Stomach (tissue), 9 donors: ENCODE data around the gene PRKCI. TPM values are rescaled to one million over a fixed set of nuclear protein-coding genes. Genes with fewer than 3 reads are reported as not detected.

ENCODE experiments used
- DNase-seq, 2 donors: peaks; one replicate each; pipeline versions ENCODE4 v3.0.0 to v3.0.0-alpha.2; 2013 to 2019
- H3K27ac ChIP-seq, 5 donors: fragments of 200-600 bp in 4 of 5; sonication (generic) in 4 of 5; one replicate each; pipeline ENCODE4 v1.5.1; 2013 to 2019; ENCODE audit warnings: mild to moderate bottlenecking in 1 of 5, moderate library complexity in 1 of 5
- H3K27me3 ChIP-seq, 3 donors: fragments of 200-600 bp; sonication (generic); one replicate each; pipeline ENCODE4 v1.5.1; 2017 to 2019; ENCODE audit warnings: mixed run types in 1 of 3
- H3K36me3 ChIP-seq, 4 donors: fragments of 200-600 bp; sonication (generic); 1 replicate in 3 of 4; 2 replicates in 1 of 4; pipeline ENCODE4 v1.5.1; 2016 to 2019
- H3K4me1 ChIP-seq, 4 donors: fragments of 200-600 bp; sonication (generic); one replicate each; pipeline ENCODE4 v1.5.1; 2016 to 2019
- H3K4me3 ChIP-seq, 4 donors: fragments of 200-600 bp; sonication (generic) in 3 of 4; one replicate each; pipeline ENCODE4 v1.5.1; 2016 to 2019; ENCODE audit warnings: mild to moderate bottlenecking in 1 of 4
- H3K9me3 ChIP-seq, 4 donors: fragments of 200-600 bp; sonication (generic); one replicate each; pipeline ENCODE4 v1.5.1; 2016 to 2019
- EP300 ChIP-seq: sonication (generic); formaldehyde crosslinking; IDR thresholded peaks from one replicate; pipeline ENCODE4 v1.6.1; 2017; ENCODE audit warnings: antibody characterized with exemption
- POLR2A ChIP-seq, 4 donors: fragments of 450-650 bp; IDR thresholded peaks; one replicate each; pipeline ENCODE4 v1.6.1; 2016; ENCODE audit warnings: antibody characterized with exemption in 4 of 4, control low read depth in 2 of 4, mild to moderate bottlenecking in 1 of 4, moderate library complexity in 1 of 4
- POLR2AphosphoS5 ChIP-seq, 3 donors: sonication (generic); formaldehyde crosslinking; IDR thresholded peaks; one replicate each; pipeline ENCODE4 v1.6.1; 2016; ENCODE audit warnings: antibody characterized with exemption in 3 of 3
- WGBS, 5 donors: extraction: QIAGEN DNeasy Blood & Tissue Kit in 3 of 5; methylation state at CpG; one replicate each; pipeline versions ENCODE4 v1.1.5 to v1.1.7; 2013 to 2018; 5-methylcytosine and 5-hydroxymethylcytosine counted together
- intact Hi-C: fragments of 100-400 bp; cut with DNase I; formaldehyde crosslinking; loops from one replicate; pipeline ENCODE4 v1.15.1; 2023; ENCODE audit warnings: low total_unique reads
- polyA plus RNA-seq, 3 donors: library from polyadenylated mRNA; stranded (reverse); fragments of 200-250 nt; gene quantifications; one replicate each; pipeline ENCODE4 v1.2.3, GENCODE V29; 2013
- total RNA-seq, 5 donors: library from RNA; depleted of rRNA; stranded (reverse); fragments of >200 nt; gene quantifications; one replicate each; pipeline versions ENCODE4 v1.1.0 to v1.2.3, GENCODE V29; 2014 to 2016
- TF ChIP-seq, protein P1 (sequence below), 7 experiments: fragments of 450-650 bp in 4 of 7; fragments of 200-600 bp in 3 of 7; sonication (generic) in 3 of 7; IDR thresholded peaks; one replicate each; pipeline ENCODE4 v1.5.1; 2016 to 2019; ENCODE audit warnings: antibody characterized with exemption in 7 of 7, control low read depth in 2 of 7, mild to moderate bottlenecking in 1 of 7
- donor health status: healthy with polysubstance abuse.
- donor health status: Bipolar disorder and iron deficiency.
- donor health status: healthy.

Gene PRKCI
- total and polyA plus RNA-seq, 8 donors: 15.5 to 141 (median 29.8) TPM

DNA sequence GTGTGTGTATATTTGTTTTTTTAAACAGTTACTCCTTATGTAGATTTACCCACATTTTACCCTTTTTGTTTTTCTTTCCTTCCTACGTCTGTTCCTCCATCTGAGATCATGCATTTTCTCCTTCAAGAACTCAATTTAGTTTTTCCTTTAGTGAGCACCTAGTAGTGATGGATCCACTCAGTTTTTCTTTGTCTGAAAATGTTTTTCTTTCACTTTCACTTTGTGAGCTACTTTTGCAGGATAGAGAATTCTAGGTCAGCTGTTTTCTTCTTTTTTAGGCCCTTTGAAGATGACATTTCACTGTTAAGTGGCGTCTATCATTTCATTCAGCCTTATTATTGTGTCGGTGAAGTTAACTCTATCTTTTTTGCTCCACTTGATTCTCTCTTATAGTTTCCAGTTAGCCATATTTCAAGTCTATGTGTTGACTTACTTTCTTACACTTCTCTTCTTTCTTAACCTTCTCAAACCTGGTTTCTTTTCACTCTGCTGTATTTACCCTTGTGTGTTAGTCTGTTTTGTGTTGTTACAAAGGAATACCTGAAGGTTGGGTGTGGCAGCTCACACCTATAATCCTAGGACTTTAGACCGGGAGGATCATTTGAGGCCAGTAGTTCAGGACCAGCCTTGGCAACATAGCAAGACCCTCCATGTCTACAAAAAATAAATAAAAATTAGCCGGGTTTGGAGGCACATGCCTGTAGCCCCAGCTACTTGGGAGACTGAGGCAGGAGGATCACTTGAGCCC, 55.8 kb downstream of the PRKCI start:
- intact Hi-C loops: no loop called here
- peak in 1 of 2 donors; percentile 26 for DNase-seq
- Histone ChIP-seq H3K27ac (peak overlapping the region in 2 of 5 donors; percentile 10 to 54), H3K4me1 (peaks cover 0 to 14% (median 9%) of the 10 kb centered on the region in 4 donors), H3K9me3 (no peaks in the 10 kb centered on the region), H3K4me3 (no peak overlapping the region), H3K27me3 (no peaks in the 10 kb centered on the region), H3K36me3 (peaks cover 8 to 84% (median 77%) of the 10 kb centered on the region in 4 donors)
- TF ChIP-seq, protein P1, sequence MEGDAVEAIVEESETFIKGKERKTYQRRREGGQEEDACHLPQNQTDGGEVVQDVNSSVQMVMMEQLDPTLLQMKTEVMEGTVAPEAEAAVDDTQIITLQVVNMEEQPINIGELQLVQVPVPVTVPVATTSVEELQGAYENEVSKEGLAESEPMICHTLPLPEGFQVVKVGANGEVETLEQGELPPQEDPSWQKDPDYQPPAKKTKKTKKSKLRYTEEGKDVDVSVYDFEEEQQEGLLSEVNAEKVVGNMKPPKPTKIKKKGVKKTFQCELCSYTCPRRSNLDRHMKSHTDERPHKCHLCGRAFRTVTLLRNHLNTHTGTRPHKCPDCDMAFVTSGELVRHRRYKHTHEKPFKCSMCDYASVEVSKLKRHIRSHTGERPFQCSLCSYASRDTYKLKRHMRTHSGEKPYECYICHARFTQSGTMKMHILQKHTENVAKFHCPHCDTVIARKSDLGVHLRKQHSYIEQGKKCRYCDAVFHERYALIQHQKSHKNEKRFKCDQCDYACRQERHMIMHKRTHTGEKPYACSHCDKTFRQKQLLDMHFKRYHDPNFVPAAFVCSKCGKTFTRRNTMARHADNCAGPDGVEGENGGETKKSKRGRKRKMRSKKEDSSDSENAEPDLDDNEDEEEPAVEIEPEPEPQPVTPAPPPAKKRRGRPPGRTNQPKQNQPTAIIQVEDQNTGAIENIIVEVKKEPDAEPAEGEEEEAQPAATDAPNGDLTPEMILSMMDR (IDR thresholded peaks at IDR 0.05): no peak
- TF ChIP-seq EP300 (no peak), POLR2AphosphoS5 (IDR thresholded peaks at IDR 0.05) (no peak), POLR2A (IDR thresholded peaks at IDR 0.05) (no peak)
- 67 to 80% (median 74%) methylated on average over 5 of the region's 5 CpGs for WGBS, 5 donors

DNA sequence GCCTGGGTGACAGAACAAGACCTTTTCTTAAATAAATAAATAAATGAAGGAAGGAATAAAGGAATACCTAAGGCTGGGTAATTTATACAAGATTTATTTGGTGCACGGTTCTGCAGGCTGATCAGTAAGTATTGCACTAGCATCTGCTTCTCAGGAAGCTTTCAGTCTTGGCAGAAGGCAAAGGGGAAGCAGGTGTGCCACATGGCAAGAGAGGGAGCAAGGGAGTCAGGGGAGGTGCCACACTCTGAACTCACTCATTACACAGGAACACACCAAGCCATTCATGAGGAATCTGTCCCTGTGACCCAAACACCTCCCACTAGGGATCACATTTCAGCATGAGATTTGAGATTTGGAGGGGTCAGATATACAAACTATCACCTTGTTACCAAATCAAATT, 56.4 kb downstream of the PRKCI start:
- peaks cover 8 to 79% (median 73%) of the 10 kb centered on the region in 4 donors for H3K36me3 ChIP-seq
- peak overlapping the region in 2 of 5 donors; percentile 10 to 54 for H3K27ac ChIP-seq
- no peaks in the 10 kb centered on the region for H3K9me3 ChIP-seq
- intact Hi-C loops: no loop called here
- H3K27me3 ChIP-seq: no peaks in the 10 kb centered on the region
- peaks cover 0 to 14% (median 9%) of the 10 kb centered on the region in 4 donors for H3K4me1 ChIP-seq
- DNase-seq: no peak
- no peak for TF ChIP-seq POLR2A (IDR thresholded peaks at IDR 0.05)
- no peak for TF ChIP-seq EP300
- TF ChIP-seq POLR2AphosphoS5 (IDR thresholded peaks at IDR 0.05): no peak
- TF ChIP-seq, protein P1 (IDR thresholded peaks at IDR 0.05): no peak
- 68 to 81% (median 71%) methylated on average over 1 of the region's 1 CpG for WGBS, 5 donors
- H3K4me3 ChIP-seq: no peak overlapping the region

DNA sequence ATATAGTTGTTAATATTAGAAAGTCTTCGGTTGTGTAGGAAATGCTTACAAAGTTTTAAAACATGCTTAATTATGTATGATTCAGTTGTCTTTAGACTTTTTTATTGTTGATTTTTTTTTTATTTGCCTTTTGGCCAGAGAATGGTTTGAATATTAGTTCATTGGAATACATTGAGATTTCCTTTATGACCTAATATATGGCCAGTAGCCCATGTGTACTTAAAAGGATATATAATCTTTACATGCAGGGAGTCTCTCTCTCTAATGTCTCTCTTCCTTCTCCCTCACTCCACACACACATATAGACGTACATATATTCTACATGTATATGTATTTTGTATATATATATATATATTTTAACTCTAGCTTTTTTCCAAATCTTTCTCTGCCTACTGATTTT, 68.0 kb downstream of the PRKCI start:
- H3K27ac ChIP-seq: no peak overlapping the region
- 90 to 97% (median 92%) methylated on average over 2 of the region's 2 CpGs for WGBS, 5 donors
- no peak for TF ChIP-seq POLR2AphosphoS5 (IDR thresholded peaks at IDR 0.05)
- TF ChIP-seq, protein P1 (IDR thresholded peaks at IDR 0.05): no peak
- TF ChIP-seq POLR2A (IDR thresholded peaks at IDR 0.05): no peak
- no peak for TF ChIP-seq EP300
- no peak overlapping the region for H3K4me3 ChIP-seq
- no peaks in the 10 kb centered on the region for H3K27me3 ChIP-seq
- no peak for DNase-seq
- peaks cover 30 to 90% (median 89%) of the 10 kb centered on the region in 4 donors for H3K36me3 ChIP-seq
- H3K9me3 ChIP-seq: no peaks in the 10 kb centered on the region
- no peaks in the 10 kb centered on the region for H3K4me1 ChIP-seq
- intact Hi-C loops: no loop called here

DNA sequence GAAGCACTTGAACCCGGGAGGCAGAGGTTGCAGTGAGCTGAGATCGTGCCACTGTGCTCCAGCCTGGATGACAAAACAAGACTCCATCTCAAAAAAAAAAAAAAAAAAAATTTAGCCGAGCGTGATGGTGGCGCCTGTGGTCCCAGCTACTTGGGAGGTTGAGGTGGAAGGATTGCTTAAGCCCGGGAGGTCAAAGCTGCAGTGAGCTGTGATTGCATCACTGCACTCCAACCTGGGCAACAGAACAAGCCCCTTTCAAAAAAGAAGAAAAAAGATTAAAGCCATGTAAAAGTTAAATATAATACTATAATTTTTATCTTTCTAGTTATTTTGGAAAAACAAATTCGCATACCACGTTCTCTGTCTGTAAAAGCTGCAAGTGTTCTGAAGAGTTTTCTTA, 73.4 kb downstream of the PRKCI start:
- Histone ChIP-seq H3K4me3 (no peak overlapping the region), H3K36me3 (peaks cover 19 to 94% (median 91%) of the 10 kb centered on the region in 4 donors), H3K27ac (no peak overlapping the region), H3K27me3 (no peaks in the 10 kb centered on the region), H3K4me1 (no peaks in the 10 kb centered on the region), H3K9me3 (no peaks in the 10 kb centered on the region)
- intact Hi-C loops: no loop called here
- 88 to 97% (median 95%) methylated on average over 8 of the region's 8 CpGs for WGBS, 5 donors
- no peak for TF ChIP-seq POLR2AphosphoS5 (IDR thresholded peaks at IDR 0.05)
- TF ChIP-seq, protein P1 (IDR thresholded peaks at IDR 0.05): no peak
- no peak for TF ChIP-seq EP300
- TF ChIP-seq POLR2A (IDR thresholded peaks at IDR 0.05): no peak
- no peak for DNase-seq
